Cardiac atrium fibroblast (primary cell): Measurements from ENCODE around the gene SUV39H1. TPM values are rescaled to one million over a fixed set of nuclear protein-coding genes. Genes with fewer than 3 reads are reported as not detected.

Experiments used
- total RNA-seq: library from RNA; depleted of rRNA; stranded (reverse); fragments of >200 nt; gene quantifications from 2 replicates; pipeline ENCODE4 v1.2.3, GENCODE V29; 2015

SUV39H1 gene, protein sequence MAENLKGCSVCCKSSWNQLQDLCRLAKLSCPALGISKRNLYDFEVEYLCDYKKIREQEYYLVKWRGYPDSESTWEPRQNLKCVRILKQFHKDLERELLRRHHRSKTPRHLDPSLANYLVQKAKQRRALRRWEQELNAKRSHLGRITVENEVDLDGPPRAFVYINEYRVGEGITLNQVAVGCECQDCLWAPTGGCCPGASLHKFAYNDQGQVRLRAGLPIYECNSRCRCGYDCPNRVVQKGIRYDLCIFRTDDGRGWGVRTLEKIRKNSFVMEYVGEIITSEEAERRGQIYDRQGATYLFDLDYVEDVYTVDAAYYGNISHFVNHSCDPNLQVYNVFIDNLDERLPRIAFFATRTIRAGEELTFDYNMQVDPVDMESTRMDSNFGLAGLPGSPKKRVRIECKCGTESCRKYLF
- 3.7 and 6.9 TPM in 2 replicates for total RNA-seq

GRCh38 chrX:48696301-48696908 is at the start of gene SUV39H1:
Gene SUV39H1 (plus strand): TSS chrX:48696734. CDS start chrX:48696785, 51 bp downstream.

DNA sequence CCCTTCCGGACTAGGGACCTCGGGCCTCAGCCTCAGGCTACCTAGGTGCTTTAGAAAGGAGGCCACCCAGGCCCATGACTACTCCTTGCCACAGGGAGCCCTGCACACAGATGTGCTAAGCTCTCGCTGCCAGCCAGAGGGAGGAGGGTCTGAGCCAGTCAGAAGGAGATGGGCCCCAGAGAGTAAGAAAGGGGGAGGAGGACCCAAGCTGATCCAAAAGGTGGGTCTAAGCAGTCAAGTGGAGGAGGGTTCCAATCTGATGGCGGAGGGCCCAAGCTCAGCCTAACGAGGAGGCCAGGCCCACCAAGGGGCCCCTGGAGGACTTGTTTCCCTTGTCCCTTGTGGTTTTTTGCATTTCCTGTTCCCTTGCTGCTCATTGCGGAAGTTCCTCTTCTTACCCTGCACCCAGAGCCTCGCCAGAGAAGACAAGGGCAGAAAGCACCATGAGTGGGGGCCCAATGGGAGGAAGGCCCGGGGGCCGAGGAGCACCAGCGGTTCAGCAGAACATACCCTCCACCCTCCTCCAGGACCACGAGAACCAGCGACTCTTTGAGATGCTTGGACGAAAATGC is 13.0 kb upstream of the SUV39H1 start, which contains the start of gene WAS:
TSS of gene WAS (plus strand) at position 389 of the 572 bp plus-strand sequence. CDS start at position 444, 55 bp downstream.

Other genes with a start within 250 kb of the SUV39H1 start
- gene SLC38A5, start 226.5 kb upstream of the SUV39H1 start, total RNA-seq: 34.8 and 64.5 TPM in 2 replicates
- gene FTSJ1, start 220.5 kb upstream of the SUV39H1 start, total RNA-seq: 76.2 and 84.6 TPM in 2 replicates
- gene PORCN, start 187.7 kb upstream of the SUV39H1 start, total RNA-seq: 22.6 and 65.0 TPM in 2 replicates
- gene EBP, start 174.9 kb upstream of the SUV39H1 start, total RNA-seq: 44.4 and 77.0 TPM in 2 replicates
- gene TBC1D25, start 157.0 kb upstream of the SUV39H1 start, total RNA-seq: 7.4 and 7.8 TPM in 2 replicates
- 304 and 385 TPM in 2 replicates for gene RBM3, start 122.2 kb upstream of the SUV39H1 start, total RNA-seq
- gene WDR13, start 99.2 kb upstream of the SUV39H1 start, total RNA-seq: 115 and 118 TPM in 2 replicates
- gene WAS, start 12.9 kb upstream of the SUV39H1 start, total RNA-seq: not detected in 2 replicates
- gene GLOD5, start 65.0 kb downstream of the SUV39H1 start, total RNA-seq: not detected in 2 replicates
- gene GATA1, start 89.9 kb downstream of the SUV39H1 start, total RNA-seq: not detected in 2 replicates
- gene HDAC6, start 105.3 kb downstream of the SUV39H1 start, total RNA-seq: 30.3 and 33.5 TPM in 2 replicates
- not detected in 2 replicates for gene ERAS, start 129.8 kb downstream of the SUV39H1 start, total RNA-seq
- 1.4 and 1.5 TPM in 2 replicates for gene PCSK1N, start 138.9 kb downstream of the SUV39H1 start, total RNA-seq
- 9.6 and 22.4 TPM in 2 replicates for gene TIMM17B, start 201.0 kb downstream of the SUV39H1 start, total RNA-seq
- gene PQBP1, start 201.2 kb downstream of the SUV39H1 start, total RNA-seq: 48.1 and 55.8 TPM in 2 replicates
- 32.1 and 32.5 TPM in 2 replicates for gene SLC35A2, start 214.9 kb downstream of the SUV39H1 start, total RNA-seq
- gene PIM2, start 222.3 kb downstream of the SUV39H1 start, total RNA-seq: 1.8 and 7.6 TPM in 2 replicates